HepG2 (cell line): ENCODE measurements around the gene ISOC2. TPM values are rescaled to one million over a fixed set of nuclear protein-coding genes. Genes with fewer than 3 reads are reported as not detected.

Source experiments
- AFF4 ChIP-seq: sonication (generic); formaldehyde crosslinking; IDR thresholded peaks from 2 replicates; pipeline ENCODE4 v1.4.0; 2020; ENCODE audit warnings: missing genetic modification reagents
- CC2D1A ChIP-seq: sonication (generic); formaldehyde crosslinking; IDR thresholded peaks from 2 replicates; pipeline ENCODE4 v1.8.1; 2023; ENCODE audit warnings: mild to moderate bottlenecking, missing genetic modification reagents
- MAFF ChIP-seq: IDR thresholded peaks from 2 replicates; pipeline ENCODE4 v1.6.1; 2011; ENCODE audit warnings: low read depth, low read length, improper control_type of control experiment
- MTF2 ChIP-seq: sonication (generic); formaldehyde crosslinking; IDR thresholded peaks from 2 replicates; pipeline ENCODE4 v1.5.0; 2020; ENCODE audit warnings: missing genetic modification reagents, borderline replicate concordance
- MYPOP ChIP-seq: sonication (generic); formaldehyde crosslinking; IDR thresholded peaks from 2 replicates; pipeline ENCODE4 v1.8.1; 2023; ENCODE audit warnings: mild to moderate bottlenecking, moderate library complexity, missing genetic modification reagents
- NBN ChIP-seq: fragments of 450-650 bp; conservative IDR thresholded peaks from 2 replicates; pipeline ENCODE4 v1.6.1; 2017
- RBFOX2 ChIP-seq: fragments of 200-400 bp; formaldehyde crosslinking; IDR thresholded peaks from 2 replicates; pipeline ENCODE4 v1.6.1; 2017; ENCODE audit warnings: low read depth, mild to moderate bottlenecking, low read length
- RFXANK ChIP-seq: IDR thresholded peaks from 2 replicates; pipeline ENCODE4 v1.6.1; 2016
- SMC3 ChIP-seq: IDR thresholded peaks from 2 replicates; pipeline ENCODE4 v1.6.1; 2011; ENCODE audit warnings: low read length, improper control_type of control experiment
- TEAD2 ChIP-seq: sonication (generic); formaldehyde crosslinking; IDR thresholded peaks from 2 replicates; pipeline ENCODE4 v1.9.0; 2021; ENCODE audit warnings: missing genetic modification reagents
- TEF ChIP-seq: sonication (generic); formaldehyde crosslinking; IDR thresholded peaks from 2 replicates; pipeline ENCODE4 v1.5.0; 2020; ENCODE audit warnings: missing genetic modification reagents
- ZBTB1 ChIP-seq: sonication (generic); formaldehyde crosslinking; IDR thresholded peaks from 2 replicates; pipeline ENCODE4 v1.4.0; 2020; ENCODE audit warnings: missing genetic modification reagents, borderline replicate concordance
- ZFX ChIP-seq: sonication (generic); formaldehyde crosslinking; IDR thresholded peaks from 2 replicates; pipeline ENCODE4 v1.4.0; 2020; ENCODE audit warnings: mild to moderate bottlenecking, low read depth, missing genetic modification reagents, moderate library complexity
- ZNF253 ChIP-seq: sonication (generic); formaldehyde crosslinking; IDR thresholded peaks from 2 replicates; pipeline ENCODE4 v1.8.0; 2022; ENCODE audit warnings: mild to moderate bottlenecking, missing genetic modification reagents, borderline replicate concordance
- ZNF281 ChIP-seq: sonication (generic); formaldehyde crosslinking; IDR thresholded peaks from 2 replicates; pipeline ENCODE4 v1.4.0; 2020; ENCODE audit warnings: missing genetic modification reagents, borderline replicate concordance
- ZNF326 ChIP-seq: sonication (generic); formaldehyde crosslinking; IDR thresholded peaks from 2 replicates; pipeline ENCODE4 v1.4.0; 2020; ENCODE audit warnings: missing genetic modification reagents, borderline replicate concordance
- ZNF34 ChIP-seq: sonication (generic); formaldehyde crosslinking; IDR thresholded peaks from 2 replicates; pipeline ENCODE4 v1.4.0; 2020; ENCODE audit warnings: mild to moderate bottlenecking, missing genetic modification reagents, borderline replicate concordance
- ZNF350 ChIP-seq: sonication (generic); formaldehyde crosslinking; IDR thresholded peaks from 2 replicates; pipeline ENCODE4 v1.4.0; 2020; ENCODE audit warnings: mild to moderate bottlenecking, low read depth, missing genetic modification reagents, borderline replicate concordance
- ZNF570 ChIP-seq: sonication (generic); formaldehyde crosslinking; IDR thresholded peaks from 2 replicates; pipeline ENCODE4 v1.4.0; 2020; ENCODE audit warnings: mild to moderate bottlenecking, missing genetic modification reagents, borderline replicate concordance
- ZNF615 ChIP-seq: sonication (generic); formaldehyde crosslinking; IDR thresholded peaks from 2 replicates; pipeline ENCODE4 v1.5.0; 2020; ENCODE audit warnings: mild to moderate bottlenecking, missing genetic modification reagents, borderline replicate concordance
- ZNF7 ChIP-seq: IDR thresholded peaks from 2 replicates; pipeline ENCODE4 v1.6.1; 2016; ENCODE audit warnings: missing biosample characterization, missing genetic modification reagents
- ZSCAN29 ChIP-seq: sonication (generic); formaldehyde crosslinking; conservative IDR thresholded peaks from 2 replicates; pipeline ENCODE4 v1.4.0; 2020; ENCODE audit warnings: mild to moderate bottlenecking, missing genetic modification reagents
- polyA plus RNA-seq, 8 experiments: library from polyadenylated mRNA; depleted of rRNA in 3 of 8; stranded (reverse) in 7 of 8; unstranded in 1 of 8; fragments of >200 nt; fragmentation: Illumina TruSeq in 4 of 8; extraction: Trizol in 4 of 8; gene quantifications; 2 replicates each; pipeline versions ENCODE4 v1.2.1 to v1.2.3, GENCODE V29; 2011 to 2016; ENCODE audit warnings: low read depth in 4 of 8, missing spikeins in 1 of 8, mixed read lengths in 1 of 8; ENCODE audit not compliant: insufficient read depth in 1 of 8
- total RNA-seq, 5 experiments: library from RNA; depleted of rRNA; stranded (reverse); fragments of >200 nt; fragmentation: Illumina TruSeq; extraction: Trizol; gene quantifications; 2 replicates each; pipeline ENCODE4 v1.2.3, GENCODE V29; 2016; ENCODE audit warnings: low read depth in 1 of 5

ISOC2 gene
- total and polyA plus RNA-seq, 2 of the 13 experiments (the other 11 are each of a cell fraction or from before 2014, with no cell fraction given), result 76.8 to 105 TPM

GRCh38 chr19:55476100-55476775, 14.8 kb upstream of the ISOC2 start, which contains the start of gene ZNF628 (continued):
- no peak; the same call in 1 of the 2 replicates for TF ChIP-seq MTF2 (CRISPR knock-in tag)
- TF ChIP-seq CC2D1A (CRISPR knock-in tag), result no peak
- peak; percentile 91; the same call in 1 of the 2 replicates for TF ChIP-seq TEAD2
- TF ChIP-seq ZNF326 (CRISPR knock-in tag), result no peak
- TF ChIP-seq ZNF253 (CRISPR knock-in tag), result 0 out of 2 replicates have a peak, but pooled peaks have one; percentile 73
- TF ChIP-seq ZSCAN29 (CRISPR knock-in tag), result no peak
- no peak; the same call in 1 of the 2 replicates for TF ChIP-seq ZNF350
- no peak for TF ChIP-seq MAFF
- TF ChIP-seq ZFX (CRISPR knock-in tag), result peak; percentile 97
- no peak for TF ChIP-seq ZNF570 (CRISPR knock-in tag)
- TF ChIP-seq ZNF615 (CRISPR knock-in tag), result 0 out of 2 replicates have a peak, but pooled peaks have one; percentile 25
- TF ChIP-seq RFXANK (CRISPR knock-in tag), result 0 out of 2 replicates have a peak, but pooled peaks have one; percentile 65
- TF ChIP-seq NBN, result no peak
- TF ChIP-seq SMC3, result no peak
- no peak for TF ChIP-seq ZNF7 (CRISPR knock-in tag)
- TF ChIP-seq ZNF281 (CRISPR knock-in tag), result peak; percentile 61; the same call in 1 of the 2 replicates
- TF ChIP-seq AFF4 (CRISPR knock-in tag), result no peak
- peak; percentile 93 for TF ChIP-seq RBFOX2
- TF ChIP-seq ZBTB1 (CRISPR knock-in tag), result no peak
- TF ChIP-seq ZNF34 (CRISPR knock-in tag), result no peak
- no peak for TF ChIP-seq TEF (CRISPR knock-in tag)
- TF ChIP-seq MYPOP (CRISPR knock-in tag), result peak; percentile 70; the same call in 1 of the 2 replicates
